Memory B cell (primary cell): ENCODE measurements around the gene PTPRD.

Experiments used
- ATAC-seq: fragments of 150-1000 bp; cut with Tn5 transposase; 2 replicates; pipeline ENCODE4 v1.10.0; 2021; ENCODE audit warnings: low read depth, mild to moderate bottlenecking, moderate library complexity
- DNase-seq, 2 donors: peaks; one replicate each; pipeline ENCODE4 v3.0.0; 2022; ENCODE audit warnings: low spot score in 2 of 2
- H3K27ac Mint-ChIP-seq: one replicate; pipeline ENCODE4 v1.8.0; 2022; ENCODE audit warnings: mild to moderate bottlenecking, moderate library complexity, mixed read lengths
- H3K27me3 Mint-ChIP-seq: one replicate; pipeline ENCODE4 v1.8.0; 2022; ENCODE audit warnings: mixed read lengths
- H3K36me3 Mint-ChIP-seq: one replicate; pipeline ENCODE4 v1.8.0; 2022; ENCODE audit warnings: mild to moderate bottlenecking, mixed read lengths
- H3K4me1 Mint-ChIP-seq: one replicate; pipeline ENCODE4 v1.8.0; 2022; ENCODE audit warnings: mixed read lengths
- H3K4me3 Mint-ChIP-seq: one replicate; pipeline ENCODE4 v1.8.0; 2022; ENCODE audit warnings: mild to moderate bottlenecking, moderate library complexity, mixed read lengths
- H3K9me3 Mint-ChIP-seq: one replicate; pipeline ENCODE4 v1.8.0; 2022; ENCODE audit warnings: mixed read lengths

Gene PTPRD

GRCh38 chr9:8289681-8290080 is 2323.1 kb downstream of the PTPRD start:
- ATAC-seq = no peak
- no peak for DNase-seq
- no peak overlapping the region for H3K4me3 Mint-ChIP-seq
- no peaks in the 10 kb centered on the region for H3K36me3 Mint-ChIP-seq
- peaks cover 3% of the 10 kb centered on the region for H3K9me3 Mint-ChIP-seq
- H3K27me3 Mint-ChIP-seq = peaks cover 8% of the 10 kb centered on the region
- no peaks in the 10 kb centered on the region for H3K4me1 Mint-ChIP-seq
- no peak overlapping the region for H3K27ac Mint-ChIP-seq

DNA sequence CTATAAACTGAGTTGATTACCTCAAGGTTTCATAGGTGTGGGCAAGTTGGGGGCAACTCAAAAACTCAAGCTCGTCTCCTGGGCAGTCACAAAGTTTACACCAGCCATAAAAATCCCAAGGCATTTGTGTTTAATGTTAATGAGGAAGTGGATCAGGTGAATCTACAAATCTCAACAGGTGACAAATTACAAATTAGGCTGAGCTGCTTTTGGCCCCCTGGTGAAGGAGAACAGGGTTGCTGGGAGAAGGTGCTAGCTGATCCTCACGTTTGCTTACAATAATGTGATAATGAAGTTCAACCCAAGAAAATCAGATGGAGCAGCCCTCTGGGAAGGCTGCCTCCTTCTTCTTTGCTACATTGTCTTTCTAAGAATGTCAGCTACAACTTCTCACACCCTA is 2324.8 kb downstream of the PTPRD start:
- Mint-ChIP-seq H3K27ac (no peak overlapping the region), H3K36me3 (no peaks in the 10 kb centered on the region), H3K4me3 (no peak overlapping the region), H3K9me3 (peaks cover 2% of the 10 kb centered on the region), H3K4me1 (no peaks in the 10 kb centered on the region), H3K27me3 (peaks cover 8% of the 10 kb centered on the region)
- DNase-seq (no peak), ATAC-seq (no peak)

DNA sequence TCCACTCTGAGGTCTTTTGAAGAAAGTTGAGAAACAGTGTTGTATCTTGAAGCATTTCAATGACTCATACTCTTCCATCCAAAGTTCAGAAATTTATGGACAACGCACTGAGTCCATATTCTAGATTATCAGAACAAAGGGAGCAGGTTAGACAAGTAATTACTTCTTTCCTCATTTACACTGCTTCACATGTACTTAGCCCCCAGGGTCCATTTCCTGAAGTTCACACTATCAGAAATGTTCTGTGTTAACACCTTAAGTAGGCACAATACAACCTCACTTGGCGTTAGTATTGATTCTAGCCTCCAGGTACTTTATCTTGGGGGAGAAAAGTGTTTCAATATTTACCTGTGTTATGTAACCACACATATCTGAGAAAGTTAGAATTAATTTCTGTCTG is 2325.3 kb downstream of the PTPRD start:
- DNase-seq = no peak
- ATAC-seq = no peak
- H3K27ac Mint-ChIP-seq = no peak overlapping the region
- H3K4me1 Mint-ChIP-seq = no peaks in the 10 kb centered on the region
- H3K36me3 Mint-ChIP-seq = no peaks in the 10 kb centered on the region
- no peak overlapping the region for H3K4me3 Mint-ChIP-seq
- peaks cover 7% of the 10 kb centered on the region for H3K27me3 Mint-ChIP-seq
- H3K9me3 Mint-ChIP-seq = peaks cover 2% of the 10 kb centered on the region

GRCh38 chr9:8284884-8285283 is 2327.9 kb downstream of the PTPRD start:
- no peaks in the 10 kb centered on the region for H3K36me3 Mint-ChIP-seq
- ATAC-seq (no peak), DNase-seq (no peak)
- no peak overlapping the region for H3K27ac Mint-ChIP-seq
- H3K4me1 Mint-ChIP-seq = no peaks in the 10 kb centered on the region
- H3K9me3 Mint-ChIP-seq = peaks cover 2% of the 10 kb centered on the region
- no peak overlapping the region for H3K4me3 Mint-ChIP-seq
- H3K27me3 Mint-ChIP-seq = peaks cover 7% of the 10 kb centered on the region

DNA sequence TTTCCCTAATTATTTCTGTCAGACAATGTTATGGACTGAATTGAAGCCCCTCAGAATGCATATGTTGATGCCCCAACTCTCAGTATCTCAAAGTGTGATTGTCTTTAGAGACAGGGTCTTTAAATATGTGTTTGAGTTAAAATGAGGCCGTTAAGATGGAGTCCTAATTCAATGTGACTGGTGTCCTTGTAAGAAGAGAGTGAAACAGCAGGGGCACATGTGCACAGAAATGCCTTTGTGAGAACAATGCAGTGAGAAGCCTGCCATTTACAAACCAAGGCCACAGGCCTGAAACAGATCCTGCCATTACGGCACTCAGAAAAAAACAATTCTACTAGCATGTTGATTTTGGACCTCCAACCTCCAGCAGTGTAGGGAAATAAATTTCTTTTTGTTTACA is 2330.3 kb downstream of the PTPRD start:
- H3K36me3 Mint-ChIP-seq = no peaks in the 10 kb centered on the region

DNA sequence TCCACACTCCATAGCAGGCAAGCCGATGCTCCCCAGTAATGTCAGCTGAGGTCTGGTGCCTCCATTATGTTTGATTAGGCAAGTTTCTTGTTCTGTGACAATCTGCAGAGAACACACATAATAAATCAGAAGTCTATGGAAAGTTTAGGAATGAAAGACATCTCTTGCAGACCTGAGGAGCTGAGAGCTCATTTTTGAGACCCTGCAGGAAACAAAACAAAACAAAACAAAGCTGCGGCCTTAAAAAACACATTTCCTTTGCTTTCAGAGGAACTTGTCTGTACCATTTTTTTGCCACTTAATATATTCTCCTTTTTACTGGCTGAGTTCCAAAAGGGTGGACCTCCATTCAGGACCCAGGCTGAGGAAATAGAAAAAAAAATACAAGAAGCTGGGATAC is 2332.0 kb downstream of the PTPRD start:
- ATAC-seq (no peak), DNase-seq (no peak)
- no peaks in the 10 kb centered on the region for H3K27me3 Mint-ChIP-seq
- H3K9me3 Mint-ChIP-seq = peaks cover 7% of the 10 kb centered on the region
- H3K4me1 Mint-ChIP-seq = no peaks in the 10 kb centered on the region
- H3K4me3 Mint-ChIP-seq = no peak overlapping the region
- H3K36me3 Mint-ChIP-seq = no peaks in the 10 kb centered on the region
- no peak overlapping the region for H3K27ac Mint-ChIP-seq

More for the DNA sequence above, 2330.3 kb downstream of the PTPRD start:
- DNase-seq (no peak), ATAC-seq (no peak)
- peaks cover 5% of the 10 kb centered on the region for H3K27me3 Mint-ChIP-seq
- no peak overlapping the region for H3K27ac Mint-ChIP-seq
- H3K4me1 Mint-ChIP-seq = no peaks in the 10 kb centered on the region
- peaks cover 2% of the 10 kb centered on the region for H3K9me3 Mint-ChIP-seq
- H3K4me3 Mint-ChIP-seq = no peak overlapping the region

- Mint-ChIP-seq H3K9me3 (peaks cover 7% of the 10 kb centered on the region), H3K4me1 (no peaks in the 10 kb centered on the region), H3K36me3 (no peaks in the 10 kb centered on the region), H3K27ac (no peak overlapping the region), H3K27me3 (no peaks in the 10 kb centered on the region), H3K4me3 (no peak overlapping the region)
- no peak for ATAC-seq
- no peak for DNase-seq
Observed at GRCh38 chr9:8278048-8278447, 2334.8 kb downstream of the PTPRD start.

DNA sequence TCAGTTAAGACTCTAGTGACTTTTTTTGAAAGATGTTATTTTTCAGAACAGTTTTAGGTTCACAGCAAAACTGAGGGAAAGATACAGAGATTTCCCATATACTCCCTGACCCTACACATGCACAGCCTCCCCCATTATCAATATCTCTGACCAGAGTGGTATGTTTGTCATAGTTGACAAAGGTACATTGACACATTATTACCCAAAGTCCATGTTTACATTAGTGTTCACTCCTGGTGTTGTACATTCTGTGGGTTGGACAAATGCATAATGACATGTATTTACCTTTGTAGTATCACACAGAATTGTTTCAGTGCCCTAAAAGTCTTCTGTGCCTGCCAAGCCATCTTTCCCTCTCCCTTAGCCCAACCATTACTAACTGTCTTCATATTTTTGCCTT is 2342.6 kb downstream of the PTPRD start:
- ATAC-seq (no peak), DNase-seq (no peak)
- Mint-ChIP-seq H3K27me3 (no peaks in the 10 kb centered on the region), H3K27ac (no peak overlapping the region), H3K4me1 (no peaks in the 10 kb centered on the region), H3K36me3 (no peaks in the 10 kb centered on the region), H3K9me3 (no peaks in the 10 kb centered on the region), H3K4me3 (no peak overlapping the region)

GRCh38 chr9:8268881-8269280 is 2343.9 kb downstream of the PTPRD start:
- H3K9me3 Mint-ChIP-seq = no peaks in the 10 kb centered on the region
- no peak overlapping the region for H3K4me3 Mint-ChIP-seq
- H3K4me1 Mint-ChIP-seq = no peaks in the 10 kb centered on the region
- H3K27ac Mint-ChIP-seq = no peak overlapping the region
- DNase-seq (no peak), ATAC-seq (no peak)
- no peaks in the 10 kb centered on the region for H3K36me3 Mint-ChIP-seq
- no peaks in the 10 kb centered on the region for H3K27me3 Mint-ChIP-seq

DNA sequence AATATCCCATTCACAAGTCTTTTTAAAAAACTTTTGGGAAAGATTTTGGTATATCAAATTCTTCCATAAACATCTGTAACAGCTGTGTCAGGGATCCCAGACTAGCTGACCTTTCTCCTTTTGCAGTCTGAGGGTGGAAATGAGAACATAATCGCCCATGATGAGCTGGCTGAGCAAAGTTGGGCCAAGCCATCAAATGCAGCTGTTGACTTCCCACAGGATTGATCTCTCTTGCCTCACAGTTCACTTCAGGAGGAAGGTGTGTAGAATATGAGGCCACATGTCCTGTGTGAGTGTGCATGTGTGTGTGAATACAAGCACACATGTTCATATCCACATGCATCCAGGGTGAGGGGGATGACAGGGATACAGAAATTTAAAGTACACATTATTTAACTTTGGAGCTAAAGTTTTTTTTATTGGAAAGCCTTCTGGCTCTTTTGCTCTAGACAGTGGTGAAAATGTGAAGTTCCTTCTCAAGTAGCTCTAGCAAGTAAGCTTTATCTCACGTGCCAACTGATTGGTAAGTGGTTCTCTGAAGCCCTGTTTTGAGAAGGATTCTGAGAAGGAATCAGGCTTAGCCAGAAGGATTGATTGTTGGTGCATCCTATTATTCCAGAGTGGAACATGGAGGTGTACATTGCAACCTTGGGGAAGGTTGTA is 2344.5 kb downstream of the PTPRD start:
- DNase-seq (no peak), ATAC-seq (no peak)
- H3K27me3 Mint-ChIP-seq = no peaks in the 10 kb centered on the region
- no peak overlapping the region for H3K4me3 Mint-ChIP-seq
- no peaks in the 10 kb centered on the region for H3K36me3 Mint-ChIP-seq
- H3K9me3 Mint-ChIP-seq = no peaks in the 10 kb centered on the region
- no peaks in the 10 kb centered on the region for H3K4me1 Mint-ChIP-seq
- no peak overlapping the region for H3K27ac Mint-ChIP-seq

DNA sequence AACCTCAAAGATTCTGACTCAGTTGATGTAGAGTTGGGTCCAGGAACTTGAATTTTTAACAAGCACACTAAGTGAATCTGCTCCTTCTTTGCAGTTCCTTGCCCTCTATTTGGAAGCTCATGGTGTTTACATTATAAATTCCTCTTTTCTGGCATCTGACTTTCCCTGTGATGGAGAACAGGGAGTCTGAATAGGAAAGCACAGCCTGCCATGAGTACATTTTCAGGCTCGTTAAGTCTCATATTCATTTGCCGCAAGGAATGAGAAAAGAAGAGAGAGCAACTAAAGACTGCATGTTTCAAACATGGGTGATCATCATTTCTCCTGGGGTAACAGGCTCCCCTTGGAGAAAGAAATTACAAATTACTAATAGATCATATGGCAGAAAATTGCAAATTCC is 2345.2 kb downstream of the PTPRD start:
- Mint-ChIP-seq H3K9me3 (no peaks in the 10 kb centered on the region), H3K4me1 (no peaks in the 10 kb centered on the region), H3K27ac (no peak overlapping the region), H3K4me3 (no peak overlapping the region), H3K27me3 (no peaks in the 10 kb centered on the region), H3K36me3 (no peaks in the 10 kb centered on the region)
- DNase-seq = no peak
- no peak for ATAC-seq

DNA sequence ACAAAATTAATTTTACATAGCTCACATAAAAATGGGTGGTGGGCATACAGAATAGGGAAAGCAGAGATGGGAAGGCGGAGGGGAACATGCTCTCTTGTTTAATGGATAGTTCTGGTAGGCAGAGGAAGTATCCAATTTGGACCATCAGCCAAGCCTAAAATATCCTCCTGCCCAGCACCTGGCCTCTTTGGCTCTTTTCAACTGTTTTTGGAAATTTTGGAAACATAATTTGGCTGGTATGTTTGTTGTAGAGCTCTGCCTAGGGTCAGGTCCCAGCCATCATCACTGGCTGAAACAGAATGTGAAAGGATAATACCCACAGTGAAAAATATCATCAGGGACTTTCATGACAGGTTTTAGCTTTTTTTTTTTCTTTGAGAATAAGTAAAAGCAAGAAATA is 2345.9 kb downstream of the PTPRD start:
- no peaks in the 10 kb centered on the region for H3K9me3 Mint-ChIP-seq
- ATAC-seq (no peak), DNase-seq (no peak)
- no peaks in the 10 kb centered on the region for H3K27me3 Mint-ChIP-seq
- no peak overlapping the region for H3K27ac Mint-ChIP-seq
- peaks cover 1% of the 10 kb centered on the region for H3K4me1 Mint-ChIP-seq
- H3K4me3 Mint-ChIP-seq = no peak overlapping the region
- no peaks in the 10 kb centered on the region for H3K36me3 Mint-ChIP-seq

- no peaks in the 10 kb centered on the region for H3K36me3 Mint-ChIP-seq
- H3K9me3 Mint-ChIP-seq = no peaks in the 10 kb centered on the region
- DNase-seq (no peak), ATAC-seq (no peak)
- H3K27ac Mint-ChIP-seq = no peak overlapping the region
- no peaks in the 10 kb centered on the region for H3K27me3 Mint-ChIP-seq
- no peak overlapping the region for H3K4me3 Mint-ChIP-seq
- peaks cover 7% of the 10 kb centered on the region for H3K4me1 Mint-ChIP-seq
Observed at GRCh38 chr9:8265281-8265680, 2347.5 kb downstream of the PTPRD start.
